ENCODE measurements around the gene STXBP2. TPM values are rescaled to one million over a fixed set of nuclear protein-coding genes. Genes with fewer than 3 reads are reported as not detected.

Gene STXBP2
- total and polyA plus RNA-seq, 9 of the 15 experiments (the other 6 are each of a cell fraction or from before 2014, with no cell fraction given) = 2.5 to 163 (median 71.3) TPM

GRCh38 chr19:7648265-7649014 lies 11.5 kb downstream of the STXBP2 start:
- ChIA-PET CTCF (ENCODE audit: low intra/inter-chr PET ratio) (no interaction called here), POLR2A (interaction anchor here (0.5 to 2.9 kb wide), 4 partner anchors 11 to 20 kb away, joined by 3 to 18 read pairs (median 3); partner anchors contain the start of genes RETN and STXBP2)
- intact Hi-C loops (cut with micrococcal nuclease) = no loop called here
- ATAC-seq = no peak
- no peaks in the 10 kb centered on the region for H3K79me2 ChIP-seq (ENCODE audit: control insufficient read depth, insufficient read depth, low read length)
- H3K4me2 ChIP-seq (ENCODE audit: insufficient read depth, low read length) = no peak overlapping the region
- no peak overlapping the region for H2AFZ ChIP-seq (ENCODE audit: low read depth, low read length)
- in situ Hi-C loops (cut with MboI) = no loop called here
- peaks cover 2 to 38% of the 10 kb centered on the region in 2 experiments; a peak in 4 of 5 replicates for H3K4me1 ChIP-seq (replicated peaks in 1 of 2; ENCODE audit: control insufficient read depth in 2 of 2, insufficient read depth in 2 of 2, low read length in 2 of 2)
- no peaks in the 10 kb centered on the region for H3K27me3 ChIP-seq (ENCODE audit: control insufficient read depth in 2 of 2, insufficient read depth in 2 of 2, low read length in 2 of 2)
- no peak overlapping the region for H3K4me3 ChIP-seq
- H3K9me3 ChIP-seq (replicated peaks; ENCODE audit: control insufficient read depth, insufficient read depth, low read depth, low read length) = no peaks in the 10 kb centered on the region
- H3K36me3 ChIP-seq (ENCODE audit: control insufficient read depth, insufficient read depth, low read length) = peaks cover 32% of the 10 kb centered on the region; the same call in 2 of the 3 replicates
- peaks cover 5% of the 10 kb centered on the region for H4K20me1 ChIP-seq (replicated peaks; ENCODE audit: control insufficient read depth, insufficient read depth, low read length)
- WGBS (ENCODE audit: insufficient coverage, low coverage, missing lambda C conversion rate) = 58% methylated on average over 14 of the region's 15 CpGs
- BruUV-seq (replicated peaks) = no TSS peak
- no peak overlapping the region for H3K9ac ChIP-seq (ENCODE audit: insufficient read depth in 1 of 2, low read depth in 2 of 2, low read length in 2 of 2)
- FAIRE-seq = peak; percentile 64
- H3K9me1 ChIP-seq (ENCODE audit: control insufficient read depth, insufficient read depth, low read length) = no peaks in the 10 kb centered on the region
- H3K27ac ChIP-seq (ENCODE audit: extremely low read depth, low read depth, low read length) = no peak overlapping the region
- DNase-seq (ENCODE audit: extremely low read depth in 1 of 4, low spot score in 3 of 4) = no peak
- TF ChIP-seq MTA1 (IDR thresholded peaks at IDR 0.05; ENCODE audit: borderline replicate concordance) (no peak), TAF15 (IDR thresholded peaks at IDR 0.05; ENCODE audit: low read depth, low read length) (no peak), SUPT5H (IDR thresholded peaks at IDR 0.05) (peak; percentile 70), GABPA (tag; conservative IDR thresholded peaks at IDR 0.05; ENCODE audit: low read depth) (peak; percentile 46), ZNF778 (CRISPR knock-in tag; IDR thresholded peaks at IDR 0.05) (no peak), JUND (IDR thresholded peaks at IDR 0.05; ENCODE audit: borderline replicate concordance, low read depth, low read length) (no peak), JUND (tag; IDR thresholded peaks at IDR 0.05; ENCODE audit: borderline replicate concordance, low read depth, low read length) (no peak), ZNF175 (CRISPR knock-in tag; IDR thresholded peaks at IDR 0.05; ENCODE audit: low read depth) (no peak), TCF3 (CRISPR knock-in tag; IDR thresholded peaks at IDR 0.05) (0 out of 2 replicates have a peak, but pooled peaks have one; percentile 5), HDAC2 (IDR thresholded peaks at IDR 0.05) (peak; percentile 25; the same call in 1 of the 2 replicates), POLR2AphosphoS5 (IDR thresholded peaks at IDR 0.05; ENCODE audit: control insufficient read depth, insufficient read depth, low read depth, low read length) (peak; percentile 6; the same call in 1 of the 2 replicates), MAX (CRISPR knock-in tag; IDR thresholded peaks at IDR 0.05) (0 out of 2 replicates have a peak, but pooled peaks have one; percentile 51), CHD4 (IDR thresholded peaks at IDR 0.05; ENCODE audit: insufficient read depth, insufficient replicate concordance, low read depth, low read length, poor library complexity, severe bottlenecking) (peak; percentile 36), POLR2B (IDR thresholded peaks at IDR 0.05; ENCODE audit: low read depth, partially characterized antibody) (peak; percentile 43), ADNP (tag; IDR thresholded peaks at IDR 0.05) (peak; percentile 64), MYNN (IDR thresholded peaks at IDR 0.05) (0 out of 2 replicates have a peak, but pooled peaks have one; percentile 5), MYNN (CRISPR knock-in tag; IDR thresholded peaks at IDR 0.05) (no peak), KDM1A (IDR thresholded peaks at IDR 0.05) (peak in 1 of 2 experiments; percentile 63; a peak in 3 of 4 replicates), ELF2 (CRISPR knock-in tag; IDR thresholded peaks at IDR 0.05) (0 out of 2 replicates have a peak, but pooled peaks have one; percentile 32), SMC3 (conservative IDR thresholded peaks at IDR 0.05; ENCODE audit: insufficient read depth, low read depth, low read length) (no peak), ZNF197 (CRISPR knock-in tag; IDR thresholded peaks at IDR 0.05; ENCODE audit: low read depth) (no peak), ZNF121 (CRISPR knock-in tag; conservative IDR thresholded peaks at IDR 0.05) (peak; percentile 100)
- TF ChIP-seq, protein P1, sequence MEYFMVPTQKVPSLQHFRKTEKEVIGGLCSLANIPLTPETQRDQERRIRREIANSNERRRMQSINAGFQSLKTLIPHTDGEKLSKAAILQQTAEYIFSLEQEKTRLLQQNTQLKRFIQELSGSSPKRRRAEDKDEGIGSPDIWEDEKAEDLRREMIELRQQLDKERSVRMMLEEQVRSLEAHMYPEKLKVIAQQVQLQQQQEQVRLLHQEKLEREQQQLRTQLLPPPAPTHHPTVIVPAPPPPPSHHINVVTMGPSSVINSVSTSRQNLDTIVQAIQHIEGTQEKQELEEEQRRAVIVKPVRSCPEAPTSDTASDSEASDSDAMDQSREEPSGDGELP (CRISPR knock-in tag; IDR thresholded peaks at IDR 0.05; ENCODE audit: borderline replicate concordance) = peak; percentile 69
